GM18858 (cell line): ENCODE results near the gene SPTBN4.
"Not testable (repeated sequence)": the region's sequence is repeated elsewhere in the genome, so short reads cannot be mapped to it uniquely, and the experiment has no call there.

Experiments
- ATAC-seq: cut with Tn5 transposase; IDR thresholded peaks from one replicate; pipeline ENCODE4 v1.9.1; 2021; ENCODE audit not compliant: unreplicated experiment

Gene SPTBN4

GRCh38 chr19:40502647-40503319, 36.0 kb downstream of the SPTBN4 start:
- no peak for ATAC-seq

GRCh38 chr19:40503320-40503695, 36.5 kb downstream of the SPTBN4 start:
- ATAC-seq = no peak

GRCh38 chr19:40506099-40506498, 39.3 kb downstream of the SPTBN4 start:
- no peak for ATAC-seq

- no peak for ATAC-seq
Measured at GRCh38 chr19:40507892-40508291, 41.1 kb downstream of the SPTBN4 start.

- no peak for ATAC-seq
Measured at GRCh38 chr19:40508739-40509260, 42.0 kb downstream of the SPTBN4 start.

- no peak for ATAC-seq
Measured at GRCh38 chr19:40510526-40511115, 43.8 kb downstream of the SPTBN4 start.

GRCh38 chr19:40511487-40511886, 44.7 kb downstream of the SPTBN4 start:
- ATAC-seq = no peak

- no peak for ATAC-seq
Measured at GRCh38 chr19:40512110-40512472, 45.3 kb downstream of the SPTBN4 start.

GRCh38 chr19:40512473-40513344, 45.9 kb downstream of the SPTBN4 start:
- no peak for ATAC-seq

- no peak for ATAC-seq
Measured at GRCh38 chr19:40513345-40513678, 46.5 kb downstream of the SPTBN4 start.

- ATAC-seq = no peak
Measured at GRCh38 chr19:40513741-40514315, 47.0 kb downstream of the SPTBN4 start.

- no peak for ATAC-seq
Measured at GRCh38 chr19:40517248-40517647, 50.4 kb downstream of the SPTBN4 start.

- ATAC-seq = no peak
Measured at GRCh38 chr19:40519352-40520322, 52.8 kb downstream of the SPTBN4 start.

- ATAC-seq = no peak
Measured at GRCh38 chr19:40521276-40521675, 54.5 kb downstream of the SPTBN4 start.

GRCh38 chr19:40521900-40522299, 55.1 kb downstream of the SPTBN4 start:
- not testable (repeated sequence) for ATAC-seq

GRCh38 chr19:40523322-40524047, 56.7 kb downstream of the SPTBN4 start:
- ATAC-seq = no peak

GRCh38 chr19:40524133-40524549, 57.3 kb downstream of the SPTBN4 start:
- ATAC-seq = no peak

- ATAC-seq = no peak
Measured at GRCh38 chr19:40524655-40525054, 57.9 kb downstream of the SPTBN4 start.

- no peak for ATAC-seq
Measured at GRCh38 chr19:40525234-40526051, 58.6 kb downstream of the SPTBN4 start.
